SW480 (cell line): ENCODE measurements around the gene WNK1.
"Not testable (repeated sequence)": the region's sequence is repeated elsewhere in the genome, so short reads cannot be mapped to it uniquely, and the experiment has no call there.

Experiments
- DNase-seq: peaks from one replicate; pipeline ENCODE4 v3.0.0-alpha.2; 2016; ENCODE audit warnings: low spot score

Gene WNK1

DNA sequence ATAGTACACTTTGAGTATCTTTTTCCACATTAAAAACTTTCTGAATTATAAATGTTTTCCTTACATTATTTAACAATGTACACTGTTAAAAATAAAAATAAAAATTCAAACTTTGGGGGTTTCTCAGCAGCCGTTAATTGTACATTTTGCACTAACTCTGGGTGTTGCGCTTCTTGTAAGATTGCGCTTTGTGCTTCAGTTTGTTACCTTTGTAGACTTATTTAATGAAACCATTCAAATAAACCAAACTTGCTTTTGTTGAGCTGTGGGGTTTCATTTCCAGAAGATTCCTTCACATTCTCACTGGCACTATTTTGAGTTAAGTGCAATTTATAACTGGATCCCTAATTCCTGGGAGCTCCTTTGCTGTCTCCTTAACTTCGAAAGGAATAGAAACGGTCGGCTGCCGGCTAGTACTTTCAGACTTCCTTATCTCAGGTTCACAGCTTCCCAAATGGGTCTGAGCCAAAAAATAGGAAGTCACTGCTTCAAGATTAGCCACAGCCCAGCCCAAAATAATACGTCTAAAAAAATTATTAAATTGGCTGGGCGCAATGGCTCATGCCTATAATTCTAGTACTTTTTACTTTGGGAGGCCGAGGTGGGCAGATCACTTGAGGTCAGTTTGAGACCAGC is 158.9 kb downstream of the WNK1 start:
- DNase-seq: no peak

DNA sequence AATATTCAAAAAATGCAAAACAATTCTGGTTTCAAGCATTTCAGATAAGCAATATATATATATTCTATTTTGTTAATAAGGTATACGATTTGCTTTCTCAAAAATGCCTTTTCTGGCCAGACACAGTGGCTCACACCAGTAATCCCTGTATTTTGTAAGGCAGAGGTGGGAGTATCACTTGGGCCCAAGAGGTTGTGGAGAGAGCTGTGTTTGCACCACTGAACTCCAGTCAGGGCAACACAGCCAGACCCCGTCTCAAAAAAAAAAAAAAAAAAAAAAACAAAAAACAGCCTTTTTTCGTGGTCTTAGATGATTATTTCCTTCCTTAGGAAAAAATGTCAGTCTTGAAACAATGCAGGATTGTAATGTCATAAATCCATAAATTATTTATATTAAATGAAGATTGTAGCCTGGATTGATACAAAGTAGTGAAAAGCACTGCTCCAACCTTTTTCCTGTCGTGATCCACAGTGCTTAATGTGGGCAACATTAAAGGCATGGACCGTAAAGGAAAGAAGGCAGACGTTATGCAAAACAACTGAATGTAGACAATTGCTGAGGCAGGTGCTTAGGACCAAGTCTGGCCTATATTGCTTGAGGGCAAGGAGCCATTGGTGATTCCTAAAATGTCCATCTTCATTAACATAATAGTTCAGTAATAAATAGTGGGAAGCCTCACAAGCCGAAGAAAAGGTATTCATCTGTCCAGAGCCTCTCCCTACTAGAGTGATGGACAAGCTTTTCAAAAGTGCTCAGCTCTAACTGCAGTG is 160.3 kb downstream of the WNK1 start:
- no peak for DNase-seq

DNA sequence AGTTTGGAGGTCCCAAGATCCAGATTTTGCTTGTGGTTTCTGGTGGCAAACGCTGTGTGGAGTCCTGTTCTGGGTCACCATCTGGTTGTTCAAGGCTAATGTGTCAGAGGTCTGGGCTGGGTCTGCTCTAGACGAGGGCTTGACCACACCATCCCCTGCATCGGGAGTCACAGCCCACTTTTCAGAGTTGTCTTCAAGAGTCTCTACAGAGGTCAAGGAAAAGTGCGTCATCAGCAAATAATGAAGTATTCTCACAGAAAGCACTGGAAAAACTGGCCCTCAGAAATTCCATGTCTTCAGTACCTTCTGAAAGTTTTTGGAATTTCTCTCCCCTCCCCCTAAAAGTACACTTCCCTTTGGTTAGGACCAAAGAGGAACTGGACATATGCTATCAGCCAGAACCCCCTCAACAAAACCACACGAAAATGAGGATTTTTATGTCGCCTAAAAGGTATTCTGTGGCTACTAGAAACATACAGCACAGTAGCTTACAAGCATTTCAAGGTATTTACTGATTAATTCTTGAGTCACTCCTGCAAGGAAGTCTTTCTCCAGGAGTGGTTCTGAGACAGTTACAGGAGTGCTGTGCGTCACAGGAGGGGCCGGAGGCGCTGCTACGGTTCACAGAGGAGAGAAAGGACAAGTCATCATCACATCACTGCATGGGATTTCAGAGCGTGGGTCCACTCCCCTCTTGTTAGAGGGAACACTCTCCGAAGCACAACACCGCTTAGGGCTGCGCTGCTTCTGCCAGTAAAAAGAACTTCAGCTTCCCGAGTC is 161.7 kb downstream of the WNK1 start:
- DNase-seq: no peak

DNA sequence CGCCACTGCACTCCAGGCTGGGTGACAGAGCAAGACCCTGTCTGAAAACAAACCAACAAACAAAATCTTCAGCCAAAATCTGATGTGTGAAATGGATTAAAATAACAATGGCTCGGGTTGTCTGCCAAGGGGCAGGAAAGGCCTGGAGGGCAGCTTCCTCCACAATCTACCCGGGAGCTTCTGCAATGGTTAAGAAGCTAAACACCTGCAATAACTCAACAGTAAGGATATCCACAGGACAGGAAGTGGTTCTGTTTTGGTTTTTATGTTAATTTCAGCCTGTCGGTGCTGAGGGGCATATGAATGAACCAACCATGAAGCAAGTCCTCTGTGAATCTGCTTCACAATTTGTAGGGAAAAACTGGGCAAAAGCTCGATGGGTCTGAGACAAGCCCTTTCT is 162.7 kb downstream of the WNK1 start:
- no peak for DNase-seq

DNA sequence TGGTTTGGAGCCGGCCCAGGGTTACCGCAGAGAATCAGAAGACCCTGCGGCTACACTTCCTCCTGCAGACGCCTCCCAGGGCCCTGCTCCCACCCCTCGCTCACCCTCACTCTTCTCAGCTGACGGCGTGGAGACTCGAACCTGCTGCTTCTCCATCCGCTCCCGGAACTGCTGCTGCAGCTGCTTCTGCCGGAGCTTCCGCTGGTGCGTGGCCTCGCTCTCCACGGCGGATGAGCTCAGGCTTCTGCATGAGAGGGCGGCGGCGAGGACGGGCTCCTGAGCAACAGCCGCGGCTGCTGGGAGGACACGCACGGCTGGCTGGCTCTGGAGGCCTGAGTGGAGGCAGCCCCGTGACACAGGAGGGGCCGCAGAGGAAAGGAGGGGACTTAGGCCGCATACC is 163.9 kb downstream of the WNK1 start:
- no peak for DNase-seq

DNA sequence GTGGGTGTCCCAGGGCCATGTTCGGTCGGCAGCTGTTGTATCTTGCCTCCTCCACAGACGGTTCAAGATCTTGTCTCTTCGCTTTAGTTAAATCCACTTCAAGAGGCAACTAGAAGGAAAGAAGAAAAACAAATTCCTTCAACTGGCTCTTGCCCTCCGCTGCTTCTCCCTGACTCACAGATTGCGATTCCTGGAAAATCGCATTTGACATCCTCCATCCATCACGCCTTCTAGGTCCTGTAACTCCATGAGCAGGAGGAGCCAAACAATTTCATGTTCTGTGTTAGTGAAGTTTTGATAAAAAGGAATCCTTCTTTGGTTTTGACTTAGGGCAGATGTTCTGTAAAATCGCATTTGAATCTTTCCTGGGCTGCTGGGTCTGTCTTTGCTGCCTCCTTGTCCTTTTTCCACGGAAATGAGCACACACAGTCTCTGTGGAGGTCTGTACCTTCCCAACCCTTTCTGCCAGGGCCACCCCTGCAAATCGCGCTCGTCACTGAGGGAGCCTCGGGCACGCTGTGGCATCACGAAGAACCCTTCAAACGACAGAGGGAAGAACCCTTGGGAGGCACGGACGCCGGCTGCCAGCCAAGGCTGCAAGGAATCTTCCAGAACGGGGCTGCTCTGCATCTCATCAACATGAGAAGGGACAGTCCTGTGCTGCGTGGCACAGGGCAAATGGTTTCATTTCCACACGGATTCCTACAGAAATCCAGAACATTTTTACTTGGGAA is 164.5 kb downstream of the WNK1 start:
- no peak for DNase-seq

DNA sequence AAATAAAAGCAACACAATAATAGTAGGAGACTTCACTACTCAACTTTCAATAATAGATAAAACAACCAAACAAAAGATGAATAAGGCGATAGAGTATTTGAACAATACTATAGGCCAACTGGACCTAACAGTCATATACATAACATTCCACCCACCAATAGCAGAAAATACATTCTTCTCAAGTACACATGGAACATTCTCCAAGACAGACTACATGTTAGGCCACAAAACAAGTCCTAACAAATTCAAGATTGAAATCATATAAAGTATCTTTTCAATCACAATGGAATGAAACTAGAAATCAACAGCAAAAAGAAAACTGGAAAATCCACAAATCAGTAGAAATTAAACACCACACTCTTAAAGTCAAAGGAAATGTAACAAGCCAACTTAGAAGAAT is 168.3 kb downstream of the WNK1 start:
- DNase-seq: no peak

DNA sequence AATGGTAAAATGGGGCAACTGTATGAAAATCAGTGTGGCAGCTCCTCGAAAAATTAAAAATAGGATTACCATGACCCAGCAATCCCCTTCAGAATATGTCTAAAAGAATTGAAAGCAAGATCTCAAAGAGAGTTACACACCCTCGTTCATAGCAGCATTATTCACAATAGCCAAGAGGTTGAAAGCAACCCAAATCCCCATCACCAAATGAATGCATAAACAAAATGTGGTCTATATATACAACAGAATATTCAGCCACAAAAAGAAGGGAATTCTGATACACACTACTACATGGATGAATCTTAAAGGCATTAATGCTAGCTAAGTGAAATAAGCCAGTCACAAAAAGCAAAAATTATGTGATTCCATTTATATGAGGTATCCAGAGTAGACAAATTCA is 169.9 kb downstream of the WNK1 start:
- no peak for DNase-seq

DNA sequence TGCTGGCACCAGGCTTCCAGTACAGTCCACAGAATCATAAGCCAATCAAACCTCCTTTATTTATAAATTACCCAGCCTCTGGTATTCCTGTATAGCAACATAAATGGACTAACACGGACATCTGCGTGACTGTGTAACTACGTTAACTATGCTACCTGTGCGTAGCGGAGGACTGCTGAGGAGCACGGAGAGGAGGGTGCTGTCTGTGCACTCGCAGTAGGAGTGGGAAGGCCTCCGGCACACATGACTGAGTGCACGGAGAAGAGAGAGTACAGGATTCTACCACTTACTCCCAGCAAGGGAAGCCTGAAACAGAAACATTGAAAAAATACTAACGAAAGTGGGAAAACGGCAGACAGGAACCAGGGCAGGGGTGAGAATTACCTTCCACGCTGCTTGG is 174.3 kb downstream of the WNK1 start:
- no peak for DNase-seq

DNA sequence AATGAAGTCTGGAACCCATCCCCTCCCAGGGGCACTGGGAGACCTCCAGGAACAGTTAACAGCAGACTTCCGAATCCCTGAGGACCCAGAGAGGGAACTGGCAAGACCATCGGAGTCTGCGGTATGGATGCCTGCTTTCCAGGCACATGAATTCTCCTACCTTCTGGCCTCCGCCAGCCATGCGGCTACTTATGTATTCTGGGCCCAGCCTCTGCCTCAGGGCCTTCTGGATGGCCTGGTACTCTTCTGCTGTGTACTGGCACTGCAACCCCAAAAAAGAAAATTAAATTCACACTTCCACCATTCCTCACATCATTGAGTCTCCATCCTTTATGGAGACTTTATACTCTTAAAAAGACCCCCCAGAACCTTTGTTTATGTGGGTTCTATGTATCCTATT is 178.7 kb downstream of the WNK1 start:
- no peak for DNase-seq

DNA sequence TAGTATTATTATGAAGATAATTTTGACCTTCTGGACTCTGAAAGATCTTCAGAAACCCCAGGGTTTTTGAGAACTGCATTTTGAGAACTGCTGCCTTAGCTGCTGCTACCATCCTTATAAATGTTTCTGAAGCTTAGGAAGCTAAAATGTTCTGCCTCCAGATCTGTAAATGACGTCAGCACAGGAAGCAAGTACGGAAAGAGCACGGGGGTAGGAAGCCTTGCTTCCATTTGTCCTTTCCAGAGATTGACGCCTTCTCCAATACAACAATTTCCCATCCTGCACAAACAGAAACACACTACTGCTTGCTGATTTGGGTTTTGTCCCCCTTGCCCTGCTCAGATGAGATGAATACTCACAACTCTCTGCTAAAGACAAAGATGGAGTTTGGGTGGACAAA is 179.2 kb downstream of the WNK1 start:
- DNase-seq: no peak

DNA sequence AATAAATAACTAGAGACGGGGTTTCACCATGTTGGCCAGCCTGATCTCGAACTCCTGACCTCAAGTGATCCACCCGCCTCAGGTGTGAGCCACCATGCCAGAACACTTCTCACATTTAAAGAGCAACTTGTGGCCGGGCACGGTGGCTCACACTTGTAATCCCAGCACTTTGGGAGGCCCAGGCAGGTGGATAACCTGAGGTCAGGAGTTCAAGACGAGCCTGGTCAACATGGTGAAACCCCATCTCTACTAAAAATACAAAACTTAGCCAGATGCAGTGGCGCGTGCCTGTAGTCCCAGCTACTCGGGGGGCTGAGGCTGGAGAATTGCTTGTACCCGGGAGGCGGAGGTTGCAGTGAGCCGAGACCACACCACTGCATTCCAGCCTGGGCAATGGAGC is 183.5 kb downstream of the WNK1 start:
- DNase-seq: not testable (repeated sequence)

DNA sequence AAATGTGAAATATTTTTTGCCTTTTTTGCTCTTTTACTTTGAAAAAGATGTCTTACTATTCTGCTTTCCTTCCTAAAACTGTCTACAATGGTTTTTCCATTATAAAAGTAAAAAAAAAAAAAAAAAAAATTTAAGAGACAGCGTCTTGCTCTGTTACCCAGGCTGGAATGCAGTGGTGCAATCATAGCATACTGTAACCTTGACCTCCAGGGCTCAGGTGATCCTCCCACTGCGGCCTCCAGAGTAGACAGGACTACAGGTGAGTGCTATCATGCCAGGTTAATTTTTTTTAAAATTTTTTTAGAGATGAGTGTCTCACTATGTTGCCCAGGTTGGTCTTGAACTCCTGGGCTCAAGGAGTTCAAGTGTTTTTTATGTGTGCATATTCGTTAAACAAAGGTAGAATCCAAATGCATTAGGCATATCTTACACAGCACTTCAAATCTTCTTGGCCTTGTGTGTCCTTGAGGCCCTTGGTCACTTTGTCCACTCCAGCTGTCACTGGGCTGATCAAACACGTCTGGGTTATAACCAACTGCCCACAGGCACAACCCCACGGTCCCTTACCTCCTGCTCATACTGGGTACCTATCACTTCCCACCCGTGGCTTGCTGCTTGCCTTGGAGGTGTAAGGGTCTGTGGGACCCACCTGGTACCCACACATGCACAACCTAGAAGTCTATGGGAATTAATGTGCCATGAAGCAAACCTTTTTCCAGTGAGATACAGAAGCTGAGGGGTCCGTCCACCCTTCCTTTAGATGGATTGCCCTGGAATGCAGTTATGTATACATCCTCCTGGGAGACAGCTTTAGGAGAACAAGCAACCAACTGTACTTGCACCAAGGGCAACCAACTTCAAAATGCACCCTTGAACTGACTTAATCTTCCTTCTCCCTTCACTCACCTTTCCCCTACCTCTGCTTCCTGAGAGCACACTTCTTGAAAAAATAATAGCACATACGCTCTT is 184.3 kb downstream of the WNK1 start:
- DNase-seq: no peak

DNA sequence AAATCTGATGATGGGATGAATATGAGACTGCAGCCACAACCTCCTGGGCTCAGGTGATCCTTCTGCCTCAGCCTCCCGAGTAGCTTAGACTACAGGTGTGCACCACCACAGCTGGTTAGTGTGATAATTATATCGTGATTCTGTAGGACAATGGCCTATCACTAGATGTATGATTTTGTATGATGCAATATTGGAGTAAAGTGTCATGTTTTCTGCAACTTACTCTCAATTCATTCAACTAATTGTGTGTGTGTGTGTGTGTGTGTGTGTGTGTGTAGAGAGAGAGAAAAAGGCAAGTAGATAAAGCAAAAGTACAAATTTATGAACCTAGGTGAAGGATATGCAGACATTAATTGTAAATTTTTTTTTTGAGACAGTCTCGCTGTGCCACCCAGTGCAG is 186.4 kb downstream of the WNK1 start:
- no peak for DNase-seq

DNA sequence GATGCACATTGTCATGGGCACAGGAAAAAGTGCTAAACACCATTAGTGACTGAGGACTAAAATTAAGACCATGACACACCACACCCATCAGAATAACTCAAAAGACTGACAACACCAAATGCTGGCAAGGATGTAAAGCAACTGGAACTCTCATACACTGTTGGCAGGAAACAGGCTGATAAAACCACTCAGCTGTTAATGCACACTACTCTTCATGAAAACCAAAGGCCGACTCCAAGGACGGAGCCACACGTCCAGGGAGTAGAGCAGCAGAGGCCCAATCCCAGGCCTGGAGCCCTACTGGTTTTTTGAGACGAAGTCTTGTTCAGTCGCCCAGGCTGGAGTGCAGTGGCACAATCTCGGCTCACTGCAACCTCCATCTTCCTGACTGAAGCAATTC is 190.7 kb downstream of the WNK1 start:
- DNase-seq: no peak

DNA sequence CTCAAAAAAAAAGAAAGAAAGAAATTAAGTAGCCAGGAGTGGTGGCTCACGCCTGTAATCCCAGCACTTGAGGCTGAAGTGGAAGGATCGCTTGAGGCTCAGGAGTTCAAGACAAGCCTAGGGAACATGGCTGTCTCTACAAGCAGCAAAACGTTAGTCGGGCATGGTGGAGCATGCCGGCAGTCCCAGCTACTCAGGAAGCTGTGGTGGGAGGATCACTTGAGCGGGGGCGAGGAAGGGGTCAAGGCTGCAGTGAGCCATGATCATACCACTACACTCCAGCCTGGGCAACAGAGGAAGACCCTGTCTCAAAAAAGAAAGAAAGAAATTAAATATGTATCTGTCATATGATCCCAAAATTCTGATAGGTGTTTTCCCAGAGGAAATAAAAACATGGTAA is 191.8 kb downstream of the WNK1 start:
- DNase-seq: no peak

DNA sequence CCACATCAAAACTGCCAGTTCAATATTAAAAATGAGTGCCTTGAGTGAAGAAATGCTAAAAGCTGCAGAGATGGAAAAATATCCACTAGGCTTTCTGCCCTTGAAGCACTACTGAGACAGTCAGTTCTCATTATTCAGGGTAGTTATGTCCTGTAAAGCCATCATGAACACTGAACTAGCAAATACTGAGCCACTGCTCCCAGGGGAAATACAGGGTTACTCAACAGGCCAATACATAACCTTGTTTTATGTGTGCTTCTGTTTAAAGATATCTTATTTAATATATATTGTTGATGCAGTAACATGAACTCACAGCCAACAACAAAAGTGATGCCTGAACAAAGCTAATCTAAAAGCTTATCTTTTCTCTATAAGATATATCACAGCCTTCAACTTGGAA is 193.8 kb downstream of the WNK1 start:
- DNase-seq: no peak

DNA sequence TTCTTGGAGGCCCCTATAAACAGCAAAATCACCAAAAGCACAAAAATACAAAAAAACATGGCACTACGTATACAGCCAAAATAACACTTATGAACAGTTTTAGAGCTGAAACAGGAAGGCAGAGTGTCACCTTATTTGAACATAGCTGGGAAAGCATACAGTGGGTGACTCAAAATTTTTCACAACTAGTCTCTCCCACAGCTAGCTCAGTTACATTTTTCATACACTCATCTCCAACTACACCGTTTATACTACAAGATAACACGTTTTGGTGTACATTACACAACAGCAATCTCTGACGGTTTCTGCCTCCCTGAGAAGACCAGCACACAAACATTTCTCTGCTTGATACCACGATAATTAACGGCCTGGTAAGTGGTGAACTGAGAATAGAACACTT is 194.3 kb downstream of the WNK1 start:
- DNase-seq: no peak

DNA sequence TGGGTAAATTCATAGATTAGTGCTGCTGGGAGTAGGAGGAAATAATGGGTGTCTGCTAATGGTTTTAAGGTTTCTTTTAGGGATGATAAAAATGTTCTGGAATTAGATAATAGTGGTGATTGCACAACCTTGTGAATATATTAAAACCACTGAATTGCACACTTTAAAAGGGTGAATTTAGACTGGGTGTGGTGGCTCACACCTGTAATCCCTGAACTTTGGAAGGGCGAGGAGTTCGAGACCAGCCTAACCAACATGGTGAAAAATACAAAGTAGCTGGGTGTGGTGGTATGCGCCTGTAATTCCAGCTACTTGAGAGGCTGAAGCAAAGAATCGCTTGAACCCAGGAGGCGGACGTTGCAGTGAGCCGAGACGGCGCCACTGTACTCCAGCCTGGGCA is 195.9 kb downstream of the WNK1 start:
- DNase-seq: no peak

DNA sequence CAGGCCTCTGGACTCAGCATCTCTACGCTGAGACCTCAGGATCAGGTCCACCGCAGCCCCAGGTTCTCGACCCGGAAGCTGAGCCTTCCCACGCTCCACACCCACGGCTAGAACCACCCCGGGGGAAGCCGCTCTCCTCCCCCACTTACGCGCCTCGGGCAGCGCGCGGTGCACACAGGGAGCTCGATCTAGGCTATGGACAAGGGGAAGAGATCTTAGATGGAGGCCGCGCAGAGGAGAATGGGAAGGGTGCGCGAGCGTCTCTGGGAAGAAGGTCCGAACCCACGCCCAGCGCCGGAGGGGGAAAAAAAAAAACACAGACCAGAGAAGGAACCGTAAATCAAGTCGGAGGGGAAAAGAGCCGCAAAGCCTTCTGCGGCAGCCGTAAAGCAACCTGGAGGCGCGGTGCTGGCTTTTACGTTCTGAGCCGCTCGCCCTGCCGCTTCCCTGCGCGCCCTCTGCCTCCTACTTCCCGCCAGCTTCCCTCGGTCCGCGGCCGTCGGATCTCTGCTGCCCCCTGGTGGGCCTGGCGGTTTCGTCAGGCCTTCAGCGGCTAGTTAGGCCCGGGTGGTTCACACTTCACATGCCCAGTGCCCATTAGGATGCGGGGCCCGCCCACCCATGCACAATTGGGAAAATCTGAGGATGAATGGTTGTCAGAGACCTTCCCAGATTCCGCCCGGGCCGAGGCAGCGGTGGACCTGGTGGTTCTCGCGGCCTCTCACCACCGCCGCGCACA is 197.2 kb downstream of the WNK1 start, which contains the start of gene RAD52:
TSS of gene RAD52 (minus strand) at position 242 of the 739 bp plus-strand sequence. CDS start 16,636 bp downstream, outside the sequence.
- peak; percentile 100 for DNase-seq
